ENCODE data around the gene VPS37D. TPM values are rescaled to one million over a fixed set of nuclear protein-coding genes. Genes with fewer than 3 reads are reported as not detected.

Gene VPS37D
- total and polyA plus RNA-seq, 2 experiments from 2014 or later: 14.6 to 32.0 TPM

GRCh38 chr7:73702226-73702625 lies 34.6 kb downstream of the VPS37D start:
- H3K9me3 ChIP-seq (ENCODE audit: low read depth): no peaks in the 10 kb centered on the region
- H3K4me3 ChIP-seq: no peak overlapping the region
- H3K36me3 ChIP-seq: peaks cover 5% of the 10 kb centered on the region
- no peaks in the 10 kb centered on the region for H3K27me3 ChIP-seq
- no peak overlapping the region for H3K27ac ChIP-seq
- DNase-seq (ENCODE audit: low read depth in 1 of 2, low spot score in 1 of 2): no peak
- TF ChIP-seq CTCF (IDR thresholded peaks at IDR 0.05; ENCODE audit: low read depth, low read length): no peak
- peaks cover 6% of the 10 kb centered on the region for H3K4me1 ChIP-seq (ENCODE audit: low read depth)

DNA sequence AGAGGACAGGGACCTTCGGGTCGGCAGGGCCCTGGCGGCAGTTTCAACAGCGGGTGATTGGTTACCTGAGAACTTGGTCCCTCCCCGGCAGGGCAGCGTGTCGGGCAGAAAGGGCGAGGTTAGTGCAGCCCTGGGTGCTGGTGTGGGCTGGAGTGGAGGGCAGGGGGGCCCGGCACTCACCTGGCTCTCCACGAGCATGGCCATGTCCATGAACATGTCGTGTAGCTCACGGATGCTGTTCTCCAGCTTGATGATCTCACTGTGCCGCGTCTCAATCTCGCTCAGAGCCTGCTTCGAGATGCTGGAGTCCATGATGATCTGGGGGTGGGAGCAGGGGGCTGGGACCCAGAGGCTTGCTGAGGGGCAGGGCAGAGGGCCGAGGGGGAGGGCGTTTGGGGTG lies 35.0 kb downstream of the VPS37D start:
- Histone ChIP-seq H3K27ac (no peak overlapping the region), H3K4me3 (no peak overlapping the region), H3K4me1 (ENCODE audit: low read depth) (peaks cover 6% of the 10 kb centered on the region), H3K36me3 (peaks cover 3% of the 10 kb centered on the region), H3K27me3 (no peaks in the 10 kb centered on the region), H3K9me3 (ENCODE audit: low read depth) (no peaks in the 10 kb centered on the region)
- TF ChIP-seq CTCF (IDR thresholded peaks at IDR 0.05; ENCODE audit: low read depth, low read length): no peak
- DNase-seq (ENCODE audit: low read depth in 1 of 2, low spot score in 1 of 2): no peak

GRCh38 chr7:73703225-73703624 lies 35.6 kb downstream of the VPS37D start:
- peaks cover under 1% of the 10 kb centered on the region for H3K36me3 ChIP-seq
- no peaks in the 10 kb centered on the region for H3K27me3 ChIP-seq
- peaks cover 6% of the 10 kb centered on the region for H3K4me1 ChIP-seq (ENCODE audit: low read depth)
- H3K27ac ChIP-seq: no peak overlapping the region
- no peaks in the 10 kb centered on the region for H3K9me3 ChIP-seq (ENCODE audit: low read depth)
- no peak for DNase-seq (ENCODE audit: low read depth in 1 of 2, low spot score in 1 of 2)
- TF ChIP-seq CTCF (IDR thresholded peaks at IDR 0.05; ENCODE audit: low read depth, low read length): no peak
- H3K4me3 ChIP-seq: no peak overlapping the region

GRCh38 chr7:73703757-73704639 lies 36.4 kb downstream of the VPS37D start:
- H3K27ac ChIP-seq: no peak overlapping the region
- H3K4me3 ChIP-seq: no peak overlapping the region
- peaks cover 6% of the 10 kb centered on the region for H3K4me1 ChIP-seq (ENCODE audit: low read depth)
- no peaks in the 10 kb centered on the region for H3K27me3 ChIP-seq
- no peak for TF ChIP-seq CTCF (IDR thresholded peaks at IDR 0.05; ENCODE audit: low read depth, low read length)
- no peaks in the 10 kb centered on the region for H3K9me3 ChIP-seq (ENCODE audit: low read depth)
- H3K36me3 ChIP-seq: no peaks in the 10 kb centered on the region
- peak; percentile 56 to 88 for DNase-seq (ENCODE audit: low read depth in 1 of 2, low spot score in 1 of 2)

DNA sequence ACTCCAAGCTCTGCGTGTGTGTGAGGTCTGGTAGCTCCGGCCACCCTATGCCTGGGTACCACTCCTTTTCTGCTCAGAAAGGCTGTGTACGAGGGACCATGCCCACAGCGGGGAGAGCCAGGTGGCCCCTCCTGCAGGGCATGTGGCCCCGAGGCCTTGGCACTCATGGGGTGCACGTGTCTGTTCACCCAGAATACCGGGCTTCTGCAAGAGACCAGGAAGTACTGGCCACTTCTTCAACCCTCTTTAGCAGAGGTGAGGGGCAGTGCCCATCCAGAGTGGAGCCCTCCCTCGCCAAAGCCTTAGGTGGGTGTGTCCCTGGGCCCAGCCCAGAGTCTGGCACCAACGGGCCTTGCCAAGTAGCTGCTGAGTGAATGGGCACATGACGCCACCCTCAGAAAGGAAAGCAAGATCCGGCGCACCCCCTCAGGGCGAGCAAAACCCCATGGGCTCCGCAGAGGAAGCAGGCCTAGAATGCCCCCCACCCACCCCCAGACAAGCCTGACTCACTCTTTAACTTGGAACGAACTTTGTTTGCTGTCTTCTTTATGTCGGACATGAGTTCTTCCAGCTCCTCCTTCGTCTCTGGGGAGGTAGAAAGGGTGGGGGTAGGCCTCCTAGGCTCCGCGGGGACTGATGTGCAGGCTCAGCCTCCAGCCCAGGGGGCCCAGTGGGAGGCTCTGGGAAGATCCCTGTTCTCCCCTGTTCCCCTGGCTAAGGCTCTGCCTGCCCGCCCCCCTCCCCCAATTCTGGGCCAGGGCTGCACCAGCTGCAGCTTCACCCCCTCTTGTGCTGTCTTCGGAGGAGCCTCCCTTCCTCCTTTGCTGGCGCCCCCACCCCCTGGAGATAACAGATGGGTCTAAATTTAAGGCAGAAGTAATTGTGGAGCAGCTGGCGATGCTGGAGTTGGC lies 37.3 kb downstream of the VPS37D start:
- Histone ChIP-seq H3K27ac (no peak overlapping the region), H3K4me3 (no peak overlapping the region), H3K9me3 (ENCODE audit: low read depth) (no peaks in the 10 kb centered on the region), H3K36me3 (no peaks in the 10 kb centered on the region), H3K27me3 (no peaks in the 10 kb centered on the region), H3K4me1 (ENCODE audit: low read depth) (peaks cover 6% of the 10 kb centered on the region)
- peak in 1 of 2 donors; percentile 59 for DNase-seq (ENCODE audit: low read depth in 1 of 2, low spot score in 1 of 2)
- TF ChIP-seq CTCF (IDR thresholded peaks at IDR 0.05; ENCODE audit: low read depth, low read length): no peak
